HG02870 (cell line): ENCODE results near the gene NUF2.

Source experiments
- ATAC-seq: cut with Tn5 transposase; IDR thresholded peaks from one replicate; pipeline ENCODE4 v1.9.1; 2021; ENCODE audit warnings: mild to moderate bottlenecking, moderate library complexity; ENCODE audit not compliant: unreplicated experiment

Gene NUF2

GRCh38 chr1:163399001-163399400, 77.2 kb downstream of the NUF2 start:
- ATAC-seq, result no peak

- ATAC-seq, result no peak
Observed at GRCh38 chr1:163399976-163400601, 78.3 kb downstream of the NUF2 start.

GRCh38 chr1:163401211-163401610, 79.5 kb downstream of the NUF2 start:
- ATAC-seq, result no peak
